Activated CD8-positive, alpha-beta memory T cell treated with anti-CD3 and anti-CD28 coated beads for 4 hours (primary cell): ENCODE measurements around the gene PRKN.

Source experiments
- DNase-seq, 2 donors: peaks; one replicate each; pipeline ENCODE4 v3.0.0-alpha.2; 2020; ENCODE audit warnings: low read depth in 2 of 2

The PRKN gene

GRCh38 chr6:162675503-162675902 is 52.1 kb downstream of the PRKN start:
- DNase-seq = no peak

- DNase-seq = no peak
Observed at GRCh38 chr6:162674452-162674851, 53.1 kb downstream of the PRKN start.

GRCh38 chr6:162671580-162672165 is 55.9 kb downstream of the PRKN start:
- DNase-seq = no peak

- DNase-seq = no peak
Observed at GRCh38 chr6:162670345-162670744, 57.2 kb downstream of the PRKN start.

- no peak for DNase-seq
Observed at GRCh38 chr6:162666246-162666645, 61.3 kb downstream of the PRKN start.

GRCh38 chr6:162653808-162654207 is 73.8 kb downstream of the PRKN start:
- no peak for DNase-seq

- DNase-seq = no peak
Observed at GRCh38 chr6:162651505-162651904, 76.1 kb downstream of the PRKN start.

GRCh38 chr6:162649271-162649670 is 78.3 kb downstream of the PRKN start:
- DNase-seq = no peak

- no peak for DNase-seq
Observed at GRCh38 chr6:162644153-162644552, 83.4 kb downstream of the PRKN start.

- no peak for DNase-seq
Observed at GRCh38 chr6:162640756-162641155, 86.8 kb downstream of the PRKN start.

GRCh38 chr6:162639951-162640350 is 87.6 kb downstream of the PRKN start:
- DNase-seq = no peak

GRCh38 chr6:162638931-162639574 is 88.5 kb downstream of the PRKN start:
- no peak for DNase-seq

GRCh38 chr6:162637317-162637716 is 90.2 kb downstream of the PRKN start:
- no peak for DNase-seq

GRCh38 chr6:162636167-162636566 is 91.4 kb downstream of the PRKN start:
- DNase-seq = no peak

GRCh38 chr6:162631546-162631945 is 96.0 kb downstream of the PRKN start:
- DNase-seq = no peak

GRCh38 chr6:162630069-162630468 is 97.5 kb downstream of the PRKN start:
- DNase-seq = no peak

GRCh38 chr6:162627825-162628224 is 99.7 kb downstream of the PRKN start:
- no peak for DNase-seq

- DNase-seq = no peak
Observed at GRCh38 chr6:162627362-162627761, 100.2 kb downstream of the PRKN start.

- no peak for DNase-seq
Observed at GRCh38 chr6:162626869-162627268, 100.7 kb downstream of the PRKN start.

- no peak for DNase-seq
Observed at GRCh38 chr6:162625846-162626540, 101.6 kb downstream of the PRKN start.

- no peak for DNase-seq
Observed at GRCh38 chr6:162622572-162622971, 105.0 kb downstream of the PRKN start.

GRCh38 chr6:162621246-162621645 is 106.3 kb downstream of the PRKN start:
- DNase-seq = no peak

- no peak for DNase-seq
Observed at GRCh38 chr6:162620073-162620472, 107.5 kb downstream of the PRKN start.
